K562 (cell line): ENCODE measurements around the gene PRKCB. TPM values are rescaled to one million over a fixed set of nuclear protein-coding genes. Genes with fewer than 3 reads are reported as not detected.

ENCODE experiments used
- ATAC-seq: fragments of 200-7000 bp; cut with Tn5 transposase; 3 replicates; pipeline ENCODE4 v1.9.1; 2020; ENCODE audit warnings: moderate library complexity
- BruUV-seq: library from RNA; stranded (reverse); fragments of 400-500 nt; replicated peaks from 2 replicates; lab custom pipeline; 2021; lab: Mats Ljungman, UMichigan
- CTCF ChIA-PET: fragments of 300-600 bp; formaldehyde crosslinking; extraction: SDS; loops from one replicate; lab custom pipeline; 2021; ENCODE audit warnings: low intra/inter-chr PET ratio; lab: Yijun Ruan, JAX
- POLR2A ChIA-PET: fragments of 300-600, 350-650 bp; sonication (Branson Sonifier 250); formaldehyde crosslinking; extraction: SDS; loops from one replicate; lab custom pipeline; 2021; ENCODE audit warnings: antibody characterized with exemption, inconsistent platforms; lab: Yijun Ruan, JAX
- DNase-seq, 4 experiments: peaks; one replicate each; pipeline versions ENCODE4 v3.0.0 to v3.0.0-alpha.2; 2011 to 2018; ENCODE audit warnings: low spot score in 3 of 4, mixed read lengths in 3 of 4; ENCODE audit errors: extremely low read depth in 1 of 4
- FAIRE-seq: peaks from 2 replicates; lab custom pipeline; 2011; peaks lifted over from hg19 to GRCh38; lab: Jason Lieb, UNC
- H2AFZ ChIP-seq: 2 replicates; pipeline ENCODE4 v1.6.0; 2011; ENCODE audit warnings: low read depth, low read length, control low read depth, inconsistent platforms
- H3K27ac ChIP-seq: fragments of 200-600 bp; 3 replicates; pipeline ENCODE4 v1.8.0; 2011; ENCODE audit warnings: low read depth, mild to moderate bottlenecking, control low read depth, inconsistent platforms, low read length, moderate library complexity, mixed read lengths; ENCODE audit errors: extremely low read depth
- H3K27me3 ChIP-seq, 2 experiments: fragments of 300-600 bp in 1 of 2; 2 replicates in 1 of 2; 3 replicates in 1 of 2; pipeline versions ENCODE4 v1.6.0 to v1.8.0; 2011; ENCODE audit warnings: inconsistent platforms in 2 of 2, low read length in 2 of 2, mild to moderate bottlenecking in 1 of 2, mixed read lengths in 1 of 2, moderate library complexity in 1 of 2; ENCODE audit not compliant: control insufficient read depth in 2 of 2, insufficient read depth in 2 of 2
- H3K36me3 ChIP-seq: fragments of 300-600 bp; 3 replicates; pipeline ENCODE4 v1.8.0; 2011; ENCODE audit warnings: mild to moderate bottlenecking, low read length, inconsistent platforms; ENCODE audit not compliant: control insufficient read depth, insufficient read depth
- H3K4me1 ChIP-seq, 2 experiments: fragments of 200-600 bp in 1 of 2; replicated peaks in 1 of 2; 2 replicates in 1 of 2; 3 replicates in 1 of 2; pipeline versions ENCODE4 v1.5.1 to v1.8.0; 2011; ENCODE audit warnings: inconsistent platforms in 2 of 2, low read length in 2 of 2, mild to moderate bottlenecking in 1 of 2, mixed read lengths in 1 of 2, moderate library complexity in 1 of 2; ENCODE audit not compliant: control insufficient read depth in 2 of 2, insufficient read depth in 2 of 2
- H3K4me2 ChIP-seq: 2 replicates; pipeline ENCODE4 v1.6.1; 2011; ENCODE audit warnings: low read length, control low read depth, inconsistent platforms, mixed read lengths; ENCODE audit not compliant: insufficient read depth
- H3K4me3 ChIP-seq: fragments of 200-600 bp; sonication (generic), shearing (Covaris generic); 2 replicates; pipeline ENCODE4 v1.5.1; 2016; ENCODE audit warnings: control low read depth, inconsistent platforms
- H3K79me2 ChIP-seq: fragments of 200-600 bp; 3 replicates; pipeline ENCODE4 v1.8.0; 2011; ENCODE audit warnings: low read length, inconsistent platforms; ENCODE audit not compliant: control insufficient read depth, insufficient read depth
- H3K9ac ChIP-seq, 2 experiments: 2 replicates each; pipeline versions ENCODE4 v1.6.0 to v1.6.1; 2011; ENCODE audit warnings: low read depth in 2 of 2, low read length in 2 of 2, control low read depth in 1 of 2, inconsistent platforms in 1 of 2, mild to moderate bottlenecking in 1 of 2, mixed read lengths in 1 of 2; ENCODE audit not compliant: insufficient read depth in 1 of 2
- H3K9me1 ChIP-seq: one replicate; pipeline ENCODE4 v1.6.0; 2011; ENCODE audit warnings: inconsistent platforms, mild to moderate bottlenecking, low read length, moderate library complexity; ENCODE audit not compliant: control insufficient read depth, insufficient read depth
- H3K9me3 ChIP-seq: replicated peaks from 2 replicates; pipeline ENCODE4 v1.5.1; 2011; ENCODE audit warnings: low read depth, low read length, inconsistent platforms; ENCODE audit not compliant: control insufficient read depth, insufficient read depth
- H4K20me1 ChIP-seq: replicated peaks from 2 replicates; pipeline ENCODE4 v1.6.1; 2011; ENCODE audit warnings: low read length, inconsistent platforms, mixed read lengths; ENCODE audit not compliant: control insufficient read depth, insufficient read depth
- CBX1 ChIP-seq: sonication (generic); IDR thresholded peaks from 2 replicates; pipeline ENCODE4 v1.6.1; 2016; ENCODE audit warnings: antibody characterized with exemption, low read depth, mild to moderate bottlenecking
- HINFP ChIP-seq: fragments of 450-650 bp; conservative IDR thresholded peaks from 2 replicates; pipeline ENCODE4 v1.6.1; 2016; ENCODE audit warnings: missing genetic modification characterization, low read depth, mild to moderate bottlenecking, control low read depth, missing compliant biosample characterization
- ILK ChIP-seq: fragments of 450-650 bp; IDR thresholded peaks from 2 replicates; pipeline ENCODE4 v1.6.1; 2016; ENCODE audit warnings: missing genetic modification characterization, low read depth, mild to moderate bottlenecking, missing compliant biosample characterization, moderate library complexity, borderline replicate concordance
- MCM7 ChIP-seq, 2 experiments: fragments of 450-650 bp; IDR thresholded peaks; 2 replicates each; pipeline ENCODE4 v1.6.1; 2016 to 2018
- PREB ChIP-seq: sonication (generic); formaldehyde crosslinking; IDR thresholded peaks from 2 replicates; pipeline ENCODE4 v1.8.1; 2023; ENCODE audit warnings: mild to moderate bottlenecking, missing genetic modification reagents
- REST ChIP-seq, 2 experiments: fragments of 450-650 bp; formaldehyde crosslinking in 1 of 2; IDR thresholded peaks; 2 replicates each; pipeline versions ENCODE4 v1.4.0 to v1.6.1; 2014 to 2020; ENCODE audit warnings: mild to moderate bottlenecking in 2 of 2, borderline replicate concordance in 1 of 2, low read depth in 1 of 2
- SIRT6 ChIP-seq: IDR thresholded peaks from one replicate; pipeline ENCODE4 v1.6.1; 2012; ENCODE audit warnings: low read depth, mild to moderate bottlenecking, control low read depth, inconsistent platforms, low read length, moderate library complexity
- SNIP1 ChIP-seq: fragments of 450-650 bp; IDR thresholded peaks from 2 replicates; pipeline ENCODE4 v1.7.1; 2017; ENCODE audit warnings: low read depth, mild to moderate bottlenecking
- ZC3H8 ChIP-seq: fragments of 450-650 bp; IDR thresholded peaks from 2 replicates; pipeline ENCODE4 v1.6.1; 2017
- ZNF121 ChIP-seq: sonication (generic); formaldehyde crosslinking; conservative IDR thresholded peaks from 2 replicates; pipeline ENCODE4 v1.8.0; 2022; ENCODE audit warnings: missing genetic modification reagents
- ZNF124 ChIP-seq: sonication (generic); formaldehyde crosslinking; IDR thresholded peaks from 2 replicates; pipeline ENCODE4 v1.8.1; 2022; ENCODE audit warnings: missing genetic modification reagents
- ZNF354B ChIP-seq: fragments of 250-450 bp; sonication (Bioruptor Pico); IDR thresholded peaks from 2 replicates; pipeline ENCODE4 v1.4.0; 2020
- ZNF584 ChIP-seq: fragments of 200-800 bp; sonication (Bioruptor generic); IDR thresholded peaks from 2 replicates; pipeline ENCODE4 v1.6.1; 2016; ENCODE audit warnings: low read depth, mild to moderate bottlenecking, missing genetic modification characterization, missing compliant biosample characterization
- WGBS: fragments of 100-300 bp; shearing (Covaris generic); methylation state at CpG from one replicate; pipeline ENCODE4 v1.1.6; 2016; ENCODE audit warnings: low coverage, mixed read lengths; ENCODE audit not compliant: insufficient coverage; ENCODE audit errors: missing lambda C conversion rate; 5-methylcytosine and 5-hydroxymethylcytosine counted together
- in situ Hi-C: fragments of 300-500 bp; cut with MboI; formaldehyde crosslinking; loops from 4 replicates; pipeline ENCODE4 v1.15.0; 2018; ENCODE audit warnings: inconsistent platforms, mixed read lengths
- intact Hi-C: fragments of 100-400 bp; cut with micrococcal nuclease; formaldehyde crosslinking; loops from 2 replicates; pipeline ENCODE4 v1.14.2; 2022
- polyA plus RNA-seq, 8 experiments: library from polyadenylated mRNA; depleted of rRNA in 4 of 8; stranded (reverse) in 5 of 8; unstranded in 3 of 8; fragments of >200 nt; fragmentation: Nextera tagmentation in 2 of 8; fragmentation: Illumina TruSeq in 1 of 8; extraction: Ambion mirVana in 2 of 8; extraction: Trizol in 1 of 8; gene quantifications; 2 replicates each; pipeline versions ENCODE4 v1.2.1 to v1.2.3, GENCODE V29; 2011 to 2014; ENCODE audit warnings: inconsistent platforms in 1 of 8, missing spikeins in 1 of 8
- total RNA-seq, 7 experiments: library from RNA; depleted of rRNA in 6 of 7; stranded (reverse); fragments of >200 nt in 6 of 7; fragmentation: Illumina TruSeq in 2 of 7; extraction: Trizol in 2 of 7; gene quantifications; 2 replicates each; pipeline versions ENCODE4 v1.2.1 to v1.2.3, GENCODE V29; 2011 to 2021; ENCODE audit warnings: low replicate concordance in 1 of 7

PRKCB gene
- total and polyA plus RNA-seq, 9 of the 15 experiments (the other 6 are each of a cell fraction or from before 2014, with no cell fraction given), result 49.9 to 276 (median 148) TPM

DNA sequence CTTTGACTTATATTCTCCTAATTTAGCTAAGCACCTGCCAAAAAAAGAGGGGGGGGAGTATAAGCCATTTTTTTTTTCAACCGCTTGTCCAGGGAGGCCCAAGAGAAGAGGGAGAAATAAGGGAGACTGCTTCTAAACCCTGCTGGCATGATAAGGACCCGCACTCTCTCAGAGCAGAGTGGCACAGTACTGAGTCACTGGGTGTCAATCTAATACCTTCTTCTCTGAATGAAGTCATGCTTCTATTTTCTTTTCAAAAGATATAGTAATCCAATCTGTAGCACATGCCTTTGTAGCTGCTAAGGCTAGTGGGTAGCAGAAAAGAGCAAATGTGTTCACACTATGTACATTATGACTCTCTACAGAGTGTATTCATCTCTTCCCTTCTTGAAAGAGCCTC, 385.4 kb downstream of the PRKCB start:
- FAIRE-seq, result no peak
- Histone ChIP-seq H3K9me1 (peaks cover 4% of the 10 kb centered on the region), H3K4me2 (no peak overlapping the region), H3K27ac (no peak overlapping the region), H4K20me1 (no peaks in the 10 kb centered on the region), H3K27me3 (no peaks in the 10 kb centered on the region), H3K36me3 (peaks cover 32% of the 10 kb centered on the region), H3K9ac (no peak overlapping the region), H3K4me3 (no peak overlapping the region), H3K9me3 (no peaks in the 10 kb centered on the region), H3K79me2 (no peaks in the 10 kb centered on the region), H2AFZ (no peak overlapping the region), H3K4me1 (peaks cover 3 to 25% of the 10 kb centered on the region in 2 experiments; a peak in 3 of 5 replicates)
- intact Hi-C loops (no loop called here), in situ Hi-C loops (no loop called here)
- DNase-seq, result no peak
- no TSS peak for BruUV-seq
- POLR2A ChIA-PET, result interaction anchor here (1.0 to 1.5 kb wide), 2 partner anchors 8 to 11 kb away, joined by 3 to 4 read pairs; no protein-coding TSS in a partner anchor
- CTCF ChIA-PET, result no interaction called here
- ATAC-seq, result no peak
- WGBS, result 100% methylated on average over 2 of the region's 2 CpGs
- TF ChIP-seq ZC3H8 (no peak), SNIP1 (no peak), ZNF354B (no peak), ZNF584 (CRISPR knock-in tag) (no peak), HINFP (no peak), MCM7 (IDR thresholded peaks at IDR 0.05) (no peak), REST (IDR thresholded peaks at IDR 0.05; ENCODE audit: borderline replicate concordance) (no peak), REST (CRISPR knock-in tag; IDR thresholded peaks at IDR 0.05; ENCODE audit: low read depth) (no peak), ILK (tag) (no peak), PREB (no peak), ZNF124 (CRISPR knock-in tag) (no peak), CBX1 (no peak), SIRT6 (no peak), ZNF121 (CRISPR knock-in tag) (no peak)
